ENCODE data around the gene OSBPL3. TPM values are rescaled to one million over a fixed set of nuclear protein-coding genes. Genes with fewer than 3 reads are reported as not detected.

OSBPL3 gene
- total and polyA plus RNA-seq, 7 donors, result 0.60 to 6.3 (median 1.8) TPM

GRCh38 chr7:24885305-24885704 lies 94.7 kb downstream of the OSBPL3 start:
- intact Hi-C loops (cut with DNase I), result no loop called here
- Histone ChIP-seq H3K4me3 (no peak overlapping the region), H3K27ac (no peak overlapping the region), H3K4me1 (peaks cover 0 to 12% (median 8%) of the 10 kb centered on the region in 4 donors), H3K36me3 (no peaks in the 10 kb centered on the region), H3K9me3 (no peaks in the 10 kb centered on the region), H3K27me3 (no peaks in the 10 kb centered on the region)
- 92 to 95% methylated on average over 2 of the region's 2 CpGs for WGBS, 2 donors
- no peak for DNase-seq
- no peak for TF ChIP-seq EP300 (IDR thresholded peaks at IDR 0.05)
- no peak for TF ChIP-seq POLR2A (IDR thresholded peaks at IDR 0.05)
- no peak for TF ChIP-seq CTCF (IDR thresholded peaks at IDR 0.05)
- no peak for TF ChIP-seq POLR2AphosphoS5 (IDR thresholded peaks at IDR 0.05)

GRCh38 chr7:24884401-24884800 lies 95.6 kb downstream of the OSBPL3 start:
- WGBS, 2 donors, result 75 to 76% methylated on average over 6 of the region's 6 CpGs
- Histone ChIP-seq H3K9me3 (no peaks in the 10 kb centered on the region), H3K4me1 (peaks cover 0 to 12% (median 8%) of the 10 kb centered on the region in 4 donors), H3K27ac (no peak overlapping the region), H3K4me3 (no peak overlapping the region), H3K27me3 (no peaks in the 10 kb centered on the region), H3K36me3 (no peaks in the 10 kb centered on the region)
- TF ChIP-seq EP300 (IDR thresholded peaks at IDR 0.05) (no peak), POLR2AphosphoS5 (IDR thresholded peaks at IDR 0.05) (no peak), POLR2A (IDR thresholded peaks at IDR 0.05) (no peak), CTCF (IDR thresholded peaks at IDR 0.05) (no peak)
- intact Hi-C loops (cut with DNase I), result no loop called here
- no peak for DNase-seq

- Histone ChIP-seq H3K27ac (no peak overlapping the region), H3K4me3 (no peak overlapping the region), H3K4me1 (peaks cover 0 to 12% (median 8%) of the 10 kb centered on the region in 4 donors), H3K27me3 (no peaks in the 10 kb centered on the region), H3K9me3 (no peaks in the 10 kb centered on the region), H3K36me3 (no peaks in the 10 kb centered on the region)
- WGBS, 2 donors, result 83 to 86% methylated on average over 1 of the region's 1 CpG
- TF ChIP-seq EP300 (IDR thresholded peaks at IDR 0.05) (no peak), CTCF (IDR thresholded peaks at IDR 0.05) (no peak), POLR2AphosphoS5 (IDR thresholded peaks at IDR 0.05) (no peak), POLR2A (IDR thresholded peaks at IDR 0.05) (no peak)
- no peak for DNase-seq
- intact Hi-C loops (cut with DNase I), result no loop called here
Observed at GRCh38 chr7:24883622-24884013, 96.4 kb downstream of the OSBPL3 start.

- no peaks in the 10 kb centered on the region for H3K36me3 ChIP-seq
- no peak overlapping the region for H3K27ac ChIP-seq
- intact Hi-C loops (cut with DNase I), result no loop called here
- TF ChIP-seq POLR2A (IDR thresholded peaks at IDR 0.05), result no peak
- TF ChIP-seq EP300 (IDR thresholded peaks at IDR 0.05), result no peak
- TF ChIP-seq POLR2AphosphoS5 (IDR thresholded peaks at IDR 0.05), result no peak
- TF ChIP-seq CTCF (IDR thresholded peaks at IDR 0.05), result no peak
- peak; percentile 75 for DNase-seq
- no peak overlapping the region for H3K4me3 ChIP-seq
- WGBS, 2 donors, result 50 to 79% methylated on average over 3 of the region's 3 CpGs
- H3K9me3 ChIP-seq, result no peaks in the 10 kb centered on the region
- H3K4me1 ChIP-seq, result peaks cover 0 to 12% (median 8%) of the 10 kb centered on the region in 4 donors
- H3K27me3 ChIP-seq, result no peaks in the 10 kb centered on the region
Observed at GRCh38 chr7:24882989-24883621, 96.9 kb downstream of the OSBPL3 start.

GRCh38 chr7:24881623-24882022 lies 98.4 kb downstream of the OSBPL3 start:
- WGBS, 2 donors, result 80 to 83% methylated on average over 4 of the region's 4 CpGs
- Histone ChIP-seq H3K36me3 (no peaks in the 10 kb centered on the region), H3K27me3 (no peaks in the 10 kb centered on the region), H3K9me3 (no peaks in the 10 kb centered on the region), H3K27ac (no peak overlapping the region), H3K4me1 (peaks cover 0 to 12% (median 8%) of the 10 kb centered on the region in 4 donors), H3K4me3 (no peak overlapping the region)
- DNase-seq, result no peak
- intact Hi-C loops (cut with DNase I), result no loop called here
- TF ChIP-seq POLR2AphosphoS5 (IDR thresholded peaks at IDR 0.05) (no peak), EP300 (IDR thresholded peaks at IDR 0.05) (no peak), CTCF (IDR thresholded peaks at IDR 0.05) (no peak)

Data from sigmoid colon (tissue), 7 donors.